K562 (cell line): ENCODE measurements around the gene UFSP1. TPM values are rescaled to one million over a fixed set of nuclear protein-coding genes. Genes with fewer than 3 reads are reported as not detected.

ENCODE experiments used
- BCL6 ChIP-seq: fragments of 250-450 bp; sonication (Bioruptor Pico); IDR thresholded peaks from 2 replicates; pipeline ENCODE4 v1.4.0; 2020
- EP400 ChIP-seq: fragments of 450-650 bp; IDR thresholded peaks from 2 replicates; pipeline ENCODE4 v1.6.1; 2017; ENCODE audit warnings: antibody characterized with exemption, mild to moderate bottlenecking, moderate library complexity
- ETV1 ChIP-seq: fragments of 450-650 bp; conservative IDR thresholded peaks from 2 replicates; pipeline ENCODE4 v1.6.1; 2016; ENCODE audit warnings: missing genetic modification characterization, control low read depth, low read depth, missing compliant biosample characterization
- FOXA1 ChIP-seq: fragments of 450-650 bp; IDR thresholded peaks from 2 replicates; pipeline ENCODE4 v1.6.1; 2016; ENCODE audit warnings: mild to moderate bottlenecking, borderline replicate concordance
- GTF2E2 ChIP-seq: fragments of 200-800 bp; sonication (Bioruptor generic); IDR thresholded peaks from 2 replicates; pipeline ENCODE4 v1.6.1; 2016; ENCODE audit warnings: missing genetic modification characterization, missing compliant biosample characterization
- HDAC2 ChIP-seq: fragments of 450-650 bp; IDR thresholded peaks from 2 replicates; pipeline ENCODE4 v1.6.1; 2016; ENCODE audit warnings: mild to moderate bottlenecking
- HDAC6 ChIP-seq: IDR thresholded peaks from 2 replicates; pipeline ENCODE4 v1.6.1; 2012; ENCODE audit warnings: low read depth, mild to moderate bottlenecking, control low read depth, inconsistent platforms, low read length, moderate library complexity
- L3MBTL2 ChIP-seq: fragments of 450-650 bp; IDR thresholded peaks from 2 replicates; pipeline ENCODE4 v1.6.1; 2016; ENCODE audit warnings: mild to moderate bottlenecking, moderate library complexity
- LEF1 ChIP-seq: fragments of 450-650 bp; IDR thresholded peaks from 2 replicates; pipeline ENCODE4 v1.6.1; 2016; ENCODE audit warnings: mild to moderate bottlenecking
- MBD1 ChIP-seq: fragments of 250-450 bp; sonication (Bioruptor Pico); IDR thresholded peaks from 2 replicates; pipeline ENCODE4 v1.8.0; 2022; ENCODE audit warnings: inconsistent platforms
- NCOA4 ChIP-seq: fragments of 450-650 bp; IDR thresholded peaks from 2 replicates; pipeline ENCODE4 v1.6.1; 2018; ENCODE audit warnings: mild to moderate bottlenecking; ENCODE audit not compliant: partially characterized antibody
- NONO ChIP-seq, 2 experiments: fragments of 200-400 bp in 1 of 2; fragments of 450-650 bp in 1 of 2; formaldehyde crosslinking in 1 of 2; IDR thresholded peaks; 2 replicates each; pipeline ENCODE4 v1.6.1; 2017; ENCODE audit warnings: low read depth in 2 of 2, mild to moderate bottlenecking in 2 of 2, moderate library complexity in 2 of 2, low read length in 1 of 2
- NUFIP1 ChIP-seq: fragments of 450-650 bp; IDR thresholded peaks from 2 replicates; pipeline ENCODE4 v1.6.1; 2018; ENCODE audit not compliant: partially characterized antibody
- POLR2AphosphoS5 ChIP-seq: IDR thresholded peaks from 2 replicates; pipeline ENCODE4 v1.6.1; 2011; ENCODE audit warnings: mild to moderate bottlenecking, low read depth, low read length, moderate library complexity; ENCODE audit not compliant: control insufficient read depth, insufficient read depth
- PREB ChIP-seq: sonication (generic); formaldehyde crosslinking; IDR thresholded peaks from 2 replicates; pipeline ENCODE4 v1.8.1; 2023; ENCODE audit warnings: mild to moderate bottlenecking, missing genetic modification reagents
- RAD21 ChIP-seq, 2 experiments: fragments of 250-450 bp in 1 of 2; fragments of 450-650 bp in 1 of 2; sonication (Bioruptor Pico) in 1 of 2; formaldehyde crosslinking in 1 of 2; IDR thresholded peaks in 1 of 2; conservative IDR thresholded peaks in 1 of 2; 2 replicates each; pipeline versions ENCODE4 v1.4.0 to v1.8.0; 2020 to 2022; ENCODE audit warnings: mild to moderate bottlenecking in 2 of 2, moderate library complexity in 1 of 2
- SOX6 ChIP-seq: fragments of 450-650 bp; IDR thresholded peaks from 2 replicates; pipeline ENCODE4 v1.6.1; 2014; ENCODE audit warnings: mild to moderate bottlenecking
- XRCC3 ChIP-seq: fragments of 450-650 bp; IDR thresholded peaks from 2 replicates; pipeline ENCODE4 v1.6.1; 2017; ENCODE audit warnings: mild to moderate bottlenecking, moderate library complexity
- ZNF449 ChIP-seq: fragments of 250-450 bp; sonication (Bioruptor Pico); IDR thresholded peaks from 2 replicates; pipeline ENCODE4 v1.8.0; 2022; ENCODE audit warnings: moderate library complexity, mild to moderate bottlenecking, inconsistent platforms
- polyA plus RNA-seq, 8 experiments: library from polyadenylated mRNA; depleted of rRNA in 4 of 8; stranded (reverse) in 5 of 8; unstranded in 3 of 8; fragments of >200 nt; fragmentation: Nextera tagmentation in 2 of 8; fragmentation: Illumina TruSeq in 1 of 8; extraction: Ambion mirVana in 2 of 8; extraction: Trizol in 1 of 8; gene quantifications; 2 replicates each; pipeline versions ENCODE4 v1.2.1 to v1.2.3, GENCODE V29; 2011 to 2014; ENCODE audit warnings: inconsistent platforms in 1 of 8, missing spikeins in 1 of 8
- total RNA-seq, 7 experiments: library from RNA; depleted of rRNA in 6 of 7; stranded (reverse); fragments of >200 nt in 6 of 7; fragmentation: Illumina TruSeq in 2 of 7; extraction: Trizol in 2 of 7; gene quantifications; 2 replicates each; pipeline versions ENCODE4 v1.2.1 to v1.2.3, GENCODE V29; 2011 to 2021; ENCODE audit warnings: low replicate concordance in 1 of 7
- TF ChIP-seq, protein P1 (sequence below), 3 experiments: fragments of 200-800 bp in 1 of 3; sonication (Bioruptor generic) in 1 of 3; sonication (generic) in 1 of 3; formaldehyde crosslinking in 1 of 3; IDR thresholded peaks; 2 replicates each; pipeline versions ENCODE4 v1.6.1 to v1.8.0; 2016 to 2022; ENCODE audit warnings: mild to moderate bottlenecking in 2 of 3, missing compliant biosample characterization in 2 of 3, missing genetic modification characterization in 2 of 3, missing genetic modification reagents in 1 of 3

The UFSP1 gene
- total and polyA plus RNA-seq, 9 of the 15 experiments (the other 6 are each of a cell fraction or from before 2014, with no cell fraction given): 0.50 to 18.8 (median 2.1) TPM

GRCh38 chr7:100894860-100895700, 5.6 kb upstream of the UFSP1 start (continued):
- TF ChIP-seq ZNF449 (CRISPR knock-in tag) (no peak), LEF1 (no peak), NUFIP1 (no peak), SOX6 (no peak), MBD1 (CRISPR knock-in tag) (no peak), BCL6 (CRISPR knock-in tag) (no peak), POLR2AphosphoS5 (no peak), XRCC3 (no peak), NCOA4 (no peak), PREB (no peak), EP400 (no peak), FOXA1 (no peak), ETV1 (0 out of 2 replicates have a peak, but pooled peaks have one; percentile 10), GTF2E2 (no peak), NONO (IDR thresholded peaks at IDR 0.05; ENCODE audit: low read depth in 2 of 2, low read length in 1 of 2) (0 out of 4 replicates have a peak, but pooled peaks have one; percentile 31 to 46), HDAC6 (no peak), L3MBTL2 (no peak), HDAC2 (no peak), RAD21 (CRISPR knock-in tag; conservative IDR thresholded peaks at IDR 0.05 in 1 of 2, IDR thresholded peaks at IDR 0.05 in 1 of 2) (peak; percentile 68 to 88)
- TF ChIP-seq, protein P1, sequence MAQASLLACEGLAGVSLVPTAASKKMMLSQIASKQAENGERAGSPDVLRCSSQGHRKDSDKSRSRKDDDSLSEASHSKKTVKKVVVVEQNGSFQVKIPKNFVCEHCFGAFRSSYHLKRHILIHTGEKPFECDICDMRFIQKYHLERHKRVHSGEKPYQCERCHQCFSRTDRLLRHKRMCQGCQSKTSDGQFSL (CRISPR knock-in tag; IDR thresholded peaks at IDR 0.05): peak; percentile 54
- TF ChIP-seq, protein P1 (tag; IDR thresholded peaks at IDR 0.05): peak in 1 of 2 experiments; percentile 58; a peak in 1 of 4 replicates
